Common myeloid progenitor, CD34-positive (primary cell): ENCODE data around the gene SURF1.

Experiments used
- CTCF ChIA-PET: fragments of 350-600 bp; sonication (Branson Sonifier 250); formaldehyde crosslinking; loops from one replicate; lab custom pipeline; 2021; ENCODE audit warnings: antibody characterized with exemption; lab: Charles Lee
- POLR2A ChIA-PET: fragments of 350-600 bp; sonication (Branson Sonifier 250); formaldehyde crosslinking; loops from one replicate; lab custom pipeline; 2021; ENCODE audit warnings: antibody characterized with exemption; lab: Charles Lee
- DNase-seq, 3 donors: peaks; one replicate each; pipeline versions ENCODE4 v3.0.0 to v3.0.0-alpha.2; 2013
- H3K27ac ChIP-seq, 2 experiments: 1 replicate in 1 of 2; 2 replicates in 1 of 2; pipeline ENCODE4 v1.7.0; 2013; ENCODE audit warnings: inconsistent platforms in 2 of 2, low read length in 2 of 2, mild to moderate bottlenecking in 2 of 2, low read depth in 1 of 2, moderate library complexity in 1 of 2; ENCODE audit not compliant: severe bottlenecking in 2 of 2, insufficient read depth in 1 of 2, poor library complexity in 1 of 2
- H3K27me3 ChIP-seq, 5 experiments: replicated peaks in 2 of 5; 1 replicate in 3 of 5; 2 replicates in 2 of 5; pipeline versions ENCODE4 v1.6.1 to v1.7.0; 2013; ENCODE audit warnings: low read length in 4 of 5, mild to moderate bottlenecking in 2 of 5, moderate library complexity in 2 of 5, inconsistent platforms in 1 of 5; ENCODE audit not compliant: insufficient read depth in 5 of 5, control insufficient read depth in 4 of 5
- H3K36me3 ChIP-seq, 4 experiments: 1 replicate in 2 of 4; 2 replicates in 2 of 4; pipeline versions ENCODE4 v1.6.1 to v1.7.0; 2013; ENCODE audit warnings: low read length in 3 of 4, control low read depth in 1 of 4, mild to moderate bottlenecking in 1 of 4; ENCODE audit not compliant: control insufficient read depth in 4 of 4, insufficient read depth in 4 of 4
- H3K4me1 ChIP-seq, 4 experiments: 1 replicate in 3 of 4; 2 replicates in 1 of 4; pipeline versions ENCODE4 v1.6.1 to v1.7.1; 2013; ENCODE audit warnings: low read length in 3 of 4, mild to moderate bottlenecking in 3 of 4, control low read depth in 1 of 4, inconsistent platforms in 1 of 4, moderate library complexity in 1 of 4; ENCODE audit not compliant: control insufficient read depth in 4 of 4, insufficient read depth in 4 of 4; ENCODE audit errors: control extremely low read depth in 1 of 4
- H3K4me3 ChIP-seq, 7 experiments: 1 replicate in 4 of 7; 2 replicates in 3 of 7; pipeline versions ENCODE4 v1.5.1 to v1.7.0; 2013; ENCODE audit warnings: mild to moderate bottlenecking in 7 of 7, low read length in 6 of 7, moderate library complexity in 6 of 7, inconsistent platforms in 2 of 7, low read depth in 2 of 7, control low read depth in 1 of 7; ENCODE audit not compliant: insufficient read depth in 4 of 7, control insufficient read depth in 1 of 7; ENCODE audit errors: extremely low read depth in 1 of 7
- H3K9me3 ChIP-seq, 5 experiments: 1 replicate in 4 of 5; 2 replicates in 1 of 5; pipeline versions ENCODE4 v1.6.1 to v1.7.1; 2013; ENCODE audit warnings: low read length in 4 of 5, mild to moderate bottlenecking in 2 of 5, inconsistent platforms in 1 of 5, low read depth in 1 of 5, moderate library complexity in 1 of 5; ENCODE audit not compliant: control insufficient read depth in 4 of 5, insufficient read depth in 2 of 5; ENCODE audit errors: control extremely low read depth in 1 of 5
- WGBS: methylation state at CpG from one replicate; pipeline ENCODE4 v1.1.5; 2013; ENCODE audit not compliant: insufficient coverage; 5-methylcytosine and 5-hydroxymethylcytosine counted together

The SURF1 gene

DNA sequence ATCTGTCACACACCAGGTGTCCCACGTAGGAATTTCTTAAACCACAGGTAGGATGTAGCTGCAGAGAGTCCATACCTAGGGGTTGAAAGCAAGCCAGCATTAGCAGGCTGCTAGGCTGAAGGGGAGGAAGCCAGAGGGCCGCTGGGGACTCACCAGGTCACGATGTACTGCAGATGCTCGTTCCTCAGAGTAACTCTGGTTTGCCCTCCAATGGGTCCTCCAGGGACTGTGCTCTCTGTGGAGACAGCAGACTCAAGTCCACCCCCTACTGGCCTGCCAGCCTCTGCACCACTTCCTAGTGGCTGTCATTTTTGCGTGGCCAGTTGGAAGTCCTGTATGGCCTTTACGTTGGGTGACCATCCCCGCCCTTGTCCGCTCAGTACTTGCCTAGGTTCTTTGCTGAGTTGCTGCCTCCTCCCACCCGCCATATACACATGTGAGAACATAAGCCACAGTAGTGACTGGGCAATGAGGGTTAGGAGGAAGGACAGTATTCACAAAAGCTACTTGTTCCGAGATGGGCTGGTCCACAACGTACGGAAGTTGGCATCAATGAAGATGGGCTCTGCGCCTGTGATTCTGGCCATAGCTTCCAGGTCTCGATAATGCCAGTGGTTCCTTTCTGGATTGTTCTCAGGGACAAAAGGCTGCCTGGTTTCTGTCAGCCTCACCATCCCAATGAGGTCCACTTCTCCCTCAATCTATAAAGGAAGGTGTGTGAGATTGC lies 4.2 kb downstream of the SURF1 start:
- peaks cover 7 to 39% (median 30%) of the 10 kb centered on the region in 4 experiments for H3K4me1 ChIP-seq
- CTCF ChIA-PET = interaction anchor here (0.9 to 5.3 kb wide), 8 partner anchors 9 to 164 kb away, joined by 3 to 30 read pairs (median 4); partner anchors contain the start of gene SURF6
- no peak overlapping the region for H3K4me3 ChIP-seq
- 100% methylated on average over 5 of the region's 14 CpGs for WGBS
- H3K27ac ChIP-seq = no peak overlapping the region
- H3K36me3 ChIP-seq = peaks cover 19 to 54% (median 38%) of the 10 kb centered on the region in 4 experiments
- H3K9me3 ChIP-seq = no peaks in the 10 kb centered on the region
- peak; percentile 50 to 83 (median 73) for DNase-seq
- POLR2A ChIA-PET = interaction anchor here (0.6 kb wide), 1 partner anchor 16 kb away, joined by 7 read pairs; the partner anchor contains the start of gene SURF6
- H3K27me3 ChIP-seq = no peaks in the 10 kb centered on the region

GRCh38 chr9:133351526-133351907 lies 4.8 kb downstream of the SURF1 start:
- CTCF ChIA-PET = interaction anchor here (0.9 to 5.3 kb wide), 8 partner anchors 9 to 164 kb away, joined by 3 to 30 read pairs (median 4); partner anchors contain the start of gene SURF6
- no peaks in the 10 kb centered on the region for H3K27me3 ChIP-seq
- peaks cover 7 to 41% (median 32%) of the 10 kb centered on the region in 4 experiments for H3K4me1 ChIP-seq
- no peak overlapping the region for H3K4me3 ChIP-seq
- H3K36me3 ChIP-seq = peaks cover 19 to 54% (median 38%) of the 10 kb centered on the region in 4 experiments
- no peak overlapping the region for H3K27ac ChIP-seq
- DNase-seq = no peak
- H3K9me3 ChIP-seq = no peaks in the 10 kb centered on the region
- no CpG with 5 or more reads among the region's 3 CpGs for WGBS
- POLR2A ChIA-PET = interaction anchor here (0.6 kb wide), 1 partner anchor 16 kb away, joined by 7 read pairs; the partner anchor contains the start of gene SURF6

DNA sequence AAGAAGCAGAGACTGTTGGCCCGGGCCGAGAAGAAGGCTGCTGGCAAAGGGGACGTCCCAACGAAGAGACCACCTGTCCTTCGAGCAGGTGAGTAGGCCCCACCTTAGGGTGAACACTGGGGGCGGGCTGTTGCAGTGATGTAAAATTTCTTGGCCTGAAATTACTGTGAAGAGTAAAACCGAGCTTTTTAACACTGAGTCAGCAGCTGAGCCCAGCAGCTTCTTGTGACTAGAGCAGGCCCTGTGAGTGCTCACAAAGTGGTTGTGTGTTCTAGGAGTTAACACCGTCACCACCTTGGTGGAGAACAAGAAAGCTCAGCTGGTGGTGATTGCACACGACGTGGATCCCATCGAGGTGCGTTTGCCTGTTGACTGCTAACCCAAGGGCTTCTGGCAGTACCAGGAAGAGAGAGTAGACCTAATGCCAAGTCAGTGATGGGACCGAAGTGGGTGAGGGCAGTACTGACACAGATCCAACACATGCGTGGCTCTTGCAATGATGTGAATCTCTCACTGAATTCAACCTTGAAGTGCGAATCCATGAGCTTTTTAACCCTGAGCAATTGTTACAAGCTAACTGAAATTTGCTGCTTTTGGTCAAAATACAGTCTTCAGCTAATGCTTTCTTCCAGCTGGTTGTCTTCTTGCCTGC lies 6.2 kb downstream of the SURF1 start:
- POLR2A ChIA-PET = no interaction called here
- Histone ChIP-seq H3K9me3 (no peaks in the 10 kb centered on the region), H3K27me3 (no peaks in the 10 kb centered on the region), H3K27ac (peak overlapping the region in 1 of 2 experiments; percentile 99), H3K36me3 (peaks cover 22 to 63% (median 45%) of the 10 kb centered on the region in 4 experiments), H3K4me1 (peaks cover 4 to 36% (median 28%) of the 10 kb centered on the region in 4 experiments), H3K4me3 (peak overlapping the region in 3 of 7 experiments; percentile 99 to 100 (median 99))
- CTCF ChIA-PET = interaction anchor here (1.0 to 5.3 kb wide), 6 partner anchors 9 to 169 kb away, joined by 3 to 30 read pairs (median 4); no protein-coding TSS in a partner anchor
- DNase-seq = no peak
- WGBS = 98% methylated on average over 15 of the region's 15 CpGs

- H3K4me3 ChIP-seq = peak overlapping the region; percentile 94 to 100 (median 99)
- no peak for DNase-seq
- no peaks in the 10 kb centered on the region for H3K9me3 ChIP-seq
- H3K27ac ChIP-seq = peak overlapping the region; percentile 95 to 99
- POLR2A ChIA-PET = interaction anchor here (0.6 to 1.7 kb wide), 4 partner anchors 22 to 91 kb away, joined by 3 to 5 read pairs (median 4); no protein-coding TSS in a partner anchor
- WGBS = 29% methylated on average over 24 of the region's 25 CpGs
- peaks cover 4 to 32% (median 25%) of the 10 kb centered on the region in 4 experiments for H3K4me1 ChIP-seq
- peaks cover 25 to 75% (median 55%) of the 10 kb centered on the region in 4 experiments for H3K36me3 ChIP-seq
- CTCF ChIA-PET = interaction anchor here (1.1 to 5.3 kb wide), 3 partner anchors 8 to 161 kb away, joined by 6 to 30 read pairs (median 18); no protein-coding TSS in a partner anchor
- H3K27me3 ChIP-seq = no peaks in the 10 kb centered on the region
Measured at GRCh38 chr9:133348718-133349573, 7.3 kb downstream of the SURF1 start.

DNA sequence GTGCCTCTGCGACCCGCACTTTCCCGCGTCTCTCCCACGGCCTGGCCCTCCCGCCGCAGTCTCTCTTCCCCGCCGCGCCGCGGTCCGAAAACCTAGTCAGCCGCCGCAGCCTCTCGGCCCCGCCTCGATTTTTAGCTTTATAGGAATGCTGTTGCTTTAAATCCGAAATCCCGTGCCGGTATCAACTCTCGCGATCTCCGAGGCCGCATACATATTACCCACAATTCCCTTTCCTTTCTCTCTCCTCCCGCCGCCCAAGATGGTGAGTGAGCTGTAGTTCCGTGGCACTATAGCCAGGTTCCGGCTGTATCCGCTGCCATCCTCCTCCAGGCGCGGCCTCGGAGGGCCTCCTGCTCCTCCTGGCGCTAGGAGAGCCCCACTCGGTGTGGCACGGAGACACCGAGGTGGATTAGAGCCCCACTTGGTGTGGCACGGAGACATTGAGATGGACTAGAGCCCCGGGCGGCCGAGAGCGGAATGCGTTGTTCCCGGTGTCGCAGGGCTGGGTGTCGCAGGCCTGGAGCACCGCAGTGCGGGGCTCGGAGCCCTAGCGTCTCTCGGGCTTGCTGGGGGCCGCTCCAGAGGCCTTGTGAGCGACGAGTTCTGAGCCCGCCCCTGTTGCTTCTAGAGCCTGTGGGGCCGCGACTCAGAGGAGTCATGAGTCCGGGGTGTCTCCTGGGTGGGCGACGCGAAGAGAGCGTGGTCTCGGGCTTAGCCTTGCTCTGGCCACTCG lies 8.1 kb downstream of the SURF1 start, which contains the start of the genes MED22 and RPL7A:
Gene MED22 (minus strand): TSS at position 147 of the 733 bp plus-strand sequence. CDS start 1,469 bp downstream, outside the sequence.
Gene RPL7A (plus strand): TSS at position 234 of the 733 bp plus-strand sequence. CDS start 26 bp downstream, at position 260.
- ChIA-PET CTCF (interaction anchor here (1.1 to 5.3 kb wide), 3 partner anchors 24 to 160 kb away, joined by 3 to 30 read pairs (median 6); no protein-coding TSS in a partner anchor), POLR2A (interaction anchor here (0.6 to 1.7 kb wide), 9 partner anchors 8 to 160 kb away, joined by 3 to 7 read pairs (median 4); partner anchors contain the start of genes STKLD1, SURF1, SURF2 and SURF4)
- peak within 1 kb of the TSS; percentile 94 to 100 (median 99) for H3K4me3 ChIP-seq
- peaks cover 25 to 75% (median 59%) of the 10 kb centered on the region in 4 experiments for H3K36me3 ChIP-seq
- H3K27ac ChIP-seq = peak within 1 kb of the TSS; percentile 95 to 99
- H3K9me3 ChIP-seq = no peaks in the 10 kb centered on the region
- H3K4me1 ChIP-seq = peaks cover 4 to 33% (median 30%) of the 10 kb centered on the region in 4 experiments
- DNase-seq = peak; percentile 96 to 98 (median 97)
- under 1% methylated on average over 56 of the region's 64 CpGs for WGBS
- H3K27me3 ChIP-seq = no peaks in the 10 kb centered on the region
